ENCODE results near the gene INSIG1.

DNA sequence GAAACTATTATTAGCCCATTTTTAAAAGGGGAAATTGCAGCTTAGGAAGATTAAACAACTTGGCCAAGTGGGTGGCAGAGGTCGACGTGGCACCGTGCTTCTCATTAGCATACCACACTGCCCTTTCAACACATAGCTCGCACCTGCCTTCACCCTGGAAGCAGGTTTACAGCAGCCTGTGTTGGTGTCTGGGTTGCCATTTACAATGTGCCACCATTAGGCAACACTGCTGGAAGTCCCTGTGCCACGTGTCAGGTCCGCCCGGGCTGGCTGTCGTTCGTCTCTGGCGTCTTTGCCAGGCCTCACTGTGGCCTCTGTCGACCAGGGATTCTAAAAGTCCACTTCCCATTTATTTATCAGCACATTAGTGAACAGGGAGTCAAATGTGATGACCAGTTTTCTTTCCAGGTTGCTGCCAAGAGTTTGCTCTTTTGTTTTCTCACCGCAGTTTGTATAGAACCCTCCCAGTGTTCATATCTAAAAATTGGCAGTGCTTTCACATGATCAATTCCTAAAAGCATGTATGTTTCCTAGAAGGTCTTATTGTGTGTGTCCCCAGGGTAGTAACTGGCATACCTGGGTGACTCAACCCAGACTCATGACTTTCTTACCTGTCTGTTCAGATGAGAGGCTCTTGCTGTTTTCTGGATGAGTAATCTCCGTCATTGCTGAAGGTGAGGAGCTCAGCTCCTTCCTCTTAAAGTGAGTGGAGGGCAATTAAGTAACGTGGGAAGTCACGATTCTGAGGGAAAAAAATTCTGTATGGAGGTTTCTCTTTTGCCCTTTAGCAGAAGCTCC is 9.2 kb downstream of the INSIG1 start:
- TF ChIP-seq, protein P1, sequence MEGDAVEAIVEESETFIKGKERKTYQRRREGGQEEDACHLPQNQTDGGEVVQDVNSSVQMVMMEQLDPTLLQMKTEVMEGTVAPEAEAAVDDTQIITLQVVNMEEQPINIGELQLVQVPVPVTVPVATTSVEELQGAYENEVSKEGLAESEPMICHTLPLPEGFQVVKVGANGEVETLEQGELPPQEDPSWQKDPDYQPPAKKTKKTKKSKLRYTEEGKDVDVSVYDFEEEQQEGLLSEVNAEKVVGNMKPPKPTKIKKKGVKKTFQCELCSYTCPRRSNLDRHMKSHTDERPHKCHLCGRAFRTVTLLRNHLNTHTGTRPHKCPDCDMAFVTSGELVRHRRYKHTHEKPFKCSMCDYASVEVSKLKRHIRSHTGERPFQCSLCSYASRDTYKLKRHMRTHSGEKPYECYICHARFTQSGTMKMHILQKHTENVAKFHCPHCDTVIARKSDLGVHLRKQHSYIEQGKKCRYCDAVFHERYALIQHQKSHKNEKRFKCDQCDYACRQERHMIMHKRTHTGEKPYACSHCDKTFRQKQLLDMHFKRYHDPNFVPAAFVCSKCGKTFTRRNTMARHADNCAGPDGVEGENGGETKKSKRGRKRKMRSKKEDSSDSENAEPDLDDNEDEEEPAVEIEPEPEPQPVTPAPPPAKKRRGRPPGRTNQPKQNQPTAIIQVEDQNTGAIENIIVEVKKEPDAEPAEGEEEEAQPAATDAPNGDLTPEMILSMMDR (IDR thresholded peaks at IDR 0.05): no peak
- TF ChIP-seq POLR2A (IDR thresholded peaks at IDR 0.05): no peak

Data from esophagus squamous epithelium (tissue), 4 donors.